Measurements from ENCODE around the gene FAM50B. TPM values are rescaled to one million over a fixed set of nuclear protein-coding genes. Genes with fewer than 3 reads are reported as not detected.

FAM50B gene
- total and polyA plus RNA-seq, 2 donors (not counting 1 experiment from before 2014, with no cell fraction given): 4.2 to 9.8 TPM

- Histone ChIP-seq H3K27ac (ENCODE audit: low read length in 2 of 2) (no peak overlapping the region), H3K4me1 (ENCODE audit: control insufficient read depth in 2 of 2, insufficient read depth in 2 of 2, low read length in 2 of 2) (peaks cover 8 to 14% of the 10 kb centered on the region in 2 donors), H3K4me3 (ENCODE audit: control extremely low read depth in 1 of 5, extremely low read depth in 1 of 5, insufficient read depth in 1 of 5, low read depth in 2 of 5, low read length in 4 of 5) (no peak overlapping the region), H3K4me2 (replicated peaks; ENCODE audit: low read depth, low read length, poor library complexity, severe bottlenecking) (no peak overlapping the region), H3K9me3 (ENCODE audit: control extremely low read depth in 1 of 3, control insufficient read depth in 2 of 3, insufficient read depth in 1 of 3, low read length in 2 of 3) (peaks cover 0 to 6% (median 0%) of the 10 kb centered on the region in 3 donors), H3K79me2 (ENCODE audit: control insufficient read depth, insufficient read depth, low read length) (no peaks in the 10 kb centered on the region), H3K9ac (ENCODE audit: low read length) (no peak overlapping the region), H3K27me3 (replicated peaks in 1 of 4; ENCODE audit: control extremely low read depth in 1 of 4, control insufficient read depth in 3 of 4, insufficient read depth in 4 of 4, low read length in 3 of 4) (no peaks in the 10 kb centered on the region), H3K36me3 (replicated peaks in 1 of 2; ENCODE audit: control extremely low read depth in 1 of 2, control insufficient read depth in 1 of 2, extremely low read depth in 1 of 2, insufficient read depth in 2 of 2, low read length in 1 of 2) (no peaks in the 10 kb centered on the region), H4K20me1 (ENCODE audit: control insufficient read depth, insufficient read depth, low read length, poor library complexity, severe bottlenecking) (no peaks in the 10 kb centered on the region), H2AFZ (ENCODE audit: insufficient read depth, low read depth, low read length, poor library complexity, severe bottlenecking) (no peak overlapping the region)
- ChIA-PET POLR2A (interaction anchor here (0.6 to 0.7 kb wide), 2 partner anchors 9 to 1528 kb away, joined by 5 to 7 read pairs; no protein-coding TSS in a partner anchor), CTCF (interaction anchor here (1.0 to 1.3 kb wide), 2 partner anchors 43 to 45 kb away, joined by 3 to 5 read pairs; partner anchors contain the start of gene FAM50B)
- Mint-ChIP-seq H3K27me3 (no peaks in the 10 kb centered on the region), H3K27ac (peak overlapping the region; percentile 42), H3K4me1 (peaks cover 33% of the 10 kb centered on the region), H3K9me3 (ENCODE audit: insufficient read depth) (no peaks in the 10 kb centered on the region), H3K4me3 (peak overlapping the region; percentile 41)
- WGBS (ENCODE audit: insufficient coverage): 46% methylated on average over 6 of the region's 12 CpGs
- intact Hi-C loops (cut with micrococcal nuclease): loop anchor here (2.0 to 5.0 kb wide), 2 partner anchors 43 to 57 kb away; partner anchors contain the start of gene FAM50B
- TF ChIP-seq CTCF (IDR thresholded peaks at IDR 0.05) (no peak), EZH2 (IDR thresholded peaks at IDR 0.05; ENCODE audit: borderline replicate concordance, insufficient read depth, low read depth, low read length, poor library complexity, severe bottlenecking) (no peak)
- ATAC-seq (ENCODE audit: low read depth): peak; percentile 86
- peak; percentile 55 for DNase-seq
Measured at GRCh38 chr6:3803627-3804468, 45.3 kb upstream of the FAM50B start.

- CTCF ChIA-PET: interaction anchor here (1.0 kb wide), 1 partner anchor 42 kb away, joined by 3 read pairs; no protein-coding TSS in a partner anchor
- ATAC-seq (ENCODE audit: low read depth) (no peak), DNase-seq (no peak)
- no CpG with 5 or more reads among the region's 2 CpGs for WGBS (ENCODE audit: insufficient coverage)
- no peak overlapping the region for H3K9ac ChIP-seq (ENCODE audit: low read length)
- H3K36me3 ChIP-seq (replicated peaks in 1 of 2; ENCODE audit: control extremely low read depth in 1 of 2, control insufficient read depth in 1 of 2, extremely low read depth in 1 of 2, insufficient read depth in 2 of 2, low read length in 1 of 2): no peaks in the 10 kb centered on the region
- no peak overlapping the region for H3K27ac ChIP-seq (ENCODE audit: low read length in 2 of 2)
- Mint-ChIP-seq H3K27me3 (no peaks in the 10 kb centered on the region), H3K4me3 (no peak overlapping the region), H3K27ac (no peak overlapping the region), H3K9me3 (ENCODE audit: insufficient read depth) (no peaks in the 10 kb centered on the region), H3K4me1 (peaks cover 23% of the 10 kb centered on the region)
- no peaks in the 10 kb centered on the region for H4K20me1 ChIP-seq (ENCODE audit: control insufficient read depth, insufficient read depth, low read length, poor library complexity, severe bottlenecking)
- H3K4me3 ChIP-seq (ENCODE audit: control extremely low read depth in 1 of 5, extremely low read depth in 1 of 5, insufficient read depth in 1 of 5, low read depth in 2 of 5, low read length in 4 of 5): no peak overlapping the region
- intact Hi-C loops (cut with micrococcal nuclease): loop anchor here (2.0 to 5.0 kb wide), 2 partner anchors 42 to 58 kb away; partner anchors contain the start of gene FAM50B
- peaks cover 4 to 8% of the 10 kb centered on the region in 2 donors for H3K4me1 ChIP-seq (ENCODE audit: control insufficient read depth in 2 of 2, insufficient read depth in 2 of 2, low read length in 2 of 2)
- no peak overlapping the region for H2AFZ ChIP-seq (ENCODE audit: insufficient read depth, low read depth, low read length, poor library complexity, severe bottlenecking)
- no peak overlapping the region for H3K4me2 ChIP-seq (replicated peaks; ENCODE audit: low read depth, low read length, poor library complexity, severe bottlenecking)
- peaks cover 0 to 6% (median 0%) of the 10 kb centered on the region in 3 donors for H3K9me3 ChIP-seq (ENCODE audit: control extremely low read depth in 1 of 3, control insufficient read depth in 2 of 3, insufficient read depth in 1 of 3, low read length in 2 of 3)
- H3K79me2 ChIP-seq (ENCODE audit: control insufficient read depth, insufficient read depth, low read length): no peaks in the 10 kb centered on the region
- TF ChIP-seq EZH2 (IDR thresholded peaks at IDR 0.05; ENCODE audit: borderline replicate concordance, insufficient read depth, low read depth, low read length, poor library complexity, severe bottlenecking) (no peak), CTCF (IDR thresholded peaks at IDR 0.05) (no peak)
- POLR2A ChIA-PET: interaction anchor here (0.6 kb wide), 1 partner anchor 7 kb away, joined by 7 read pairs; no protein-coding TSS in a partner anchor
- no peaks in the 10 kb centered on the region for H3K27me3 ChIP-seq (replicated peaks in 1 of 4; ENCODE audit: control extremely low read depth in 1 of 4, control insufficient read depth in 3 of 4, insufficient read depth in 4 of 4, low read length in 3 of 4)
Measured at GRCh38 chr6:3804964-3805363, 44.2 kb upstream of the FAM50B start.

Measured in B cell (primary cell).